Skeletal muscle tissue (tissue), 4 donors: ENCODE data around the gene CDH4. TPM values are rescaled to one million over a fixed set of nuclear protein-coding genes. Genes with fewer than 3 reads are reported as not detected.

ENCODE experiments used
- H3K27ac ChIP-seq: one replicate; pipeline ENCODE4 v1.7.0; 2013; ENCODE audit warnings: mild to moderate bottlenecking, low read depth, low read length, inconsistent platforms
- H3K27me3 ChIP-seq, 3 donors: one replicate each; pipeline ENCODE4 v1.7.0; 2013; ENCODE audit warnings: low read length in 3 of 3; ENCODE audit not compliant: control insufficient read depth in 3 of 3, insufficient read depth in 3 of 3
- H3K36me3 ChIP-seq, 3 donors: one replicate each; pipeline ENCODE4 v1.7.0; 2013; ENCODE audit warnings: low read length in 3 of 3; ENCODE audit not compliant: control insufficient read depth in 3 of 3, insufficient read depth in 3 of 3
- H3K4me1 ChIP-seq, 3 donors: one replicate each; pipeline ENCODE4 v1.7.0; 2013; ENCODE audit warnings: low read length in 3 of 3, mild to moderate bottlenecking in 3 of 3; ENCODE audit not compliant: control insufficient read depth in 3 of 3, insufficient read depth in 3 of 3
- H3K4me3 ChIP-seq, 3 donors: one replicate each; pipeline ENCODE4 v1.7.0; 2013; ENCODE audit warnings: low read length in 3 of 3
- H3K9ac ChIP-seq, 3 donors: one replicate each; pipeline ENCODE4 v1.7.0; 2013; ENCODE audit warnings: low read length in 3 of 3, mild to moderate bottlenecking in 3 of 3, moderate library complexity in 2 of 3, low read depth in 1 of 3
- H3K9me3 ChIP-seq, 3 donors: one replicate each; pipeline ENCODE4 v1.7.0; 2013; ENCODE audit warnings: low read length in 3 of 3; ENCODE audit not compliant: control insufficient read depth in 3 of 3
- total RNA-seq: library from RNA; depleted of rRNA; stranded (reverse); fragments of >200 nt; gene quantifications from one replicate; pipeline ENCODE4 v1.2.3, GENCODE V29; 2014
- donor health status: Osteomylitis.

CDH4 gene
- total RNA-seq, 1 donor from 2014 or later: 0.52 TPM

DNA sequence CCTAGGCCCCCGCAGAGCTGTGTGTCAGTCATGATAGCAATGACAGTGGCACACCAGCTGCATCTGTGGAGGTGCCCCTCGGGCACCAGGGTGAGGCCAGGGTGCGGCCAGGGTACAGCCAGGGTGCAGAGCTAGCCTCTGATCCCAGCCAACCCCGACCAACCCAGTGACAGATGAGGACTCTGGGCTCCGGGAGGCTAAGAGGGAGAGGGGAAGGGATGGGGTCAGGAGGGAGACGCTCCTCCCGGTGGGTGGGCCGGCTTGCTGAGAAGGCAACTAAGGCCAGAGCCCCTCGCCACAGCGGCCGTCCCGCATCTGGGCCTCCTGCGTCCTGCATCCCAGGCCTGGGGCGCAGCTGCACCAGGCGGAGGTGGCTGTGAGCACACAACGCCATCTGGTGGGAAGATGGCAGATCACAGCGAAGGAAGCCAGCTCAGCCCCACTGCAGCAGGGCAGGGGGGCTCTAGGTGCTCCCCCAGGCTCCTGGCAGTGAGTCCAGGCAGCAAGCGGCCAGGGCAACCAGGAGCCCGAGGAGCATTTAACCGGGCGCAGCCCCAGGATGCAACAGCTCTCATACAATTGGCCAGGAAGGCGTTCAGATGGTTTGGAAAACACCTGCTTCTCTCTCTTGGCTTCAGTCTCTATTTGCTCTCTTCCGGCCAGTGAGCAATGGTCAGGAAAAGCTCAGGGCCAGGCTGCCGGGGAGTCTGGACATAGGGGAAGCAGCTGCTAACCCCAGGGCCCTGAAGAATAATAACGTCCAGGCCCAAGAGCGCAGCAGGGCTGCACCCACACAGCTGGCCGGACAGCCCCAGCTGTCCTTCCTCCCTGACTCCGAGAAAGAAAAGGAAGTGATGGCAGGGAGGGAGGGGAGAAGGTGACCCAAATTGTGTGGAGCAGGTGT lies 644.2 kb downstream of the CDH4 start:
- H3K27ac ChIP-seq: no peak overlapping the region
- H3K9ac ChIP-seq: no peak overlapping the region
- no peaks in the 10 kb centered on the region for H3K36me3 ChIP-seq
- no peaks in the 10 kb centered on the region for H3K4me1 ChIP-seq
- H3K27me3 ChIP-seq: peaks cover 10 to 18% (median 18%) of the 10 kb centered on the region in 3 donors
- no peaks in the 10 kb centered on the region for H3K9me3 ChIP-seq
- no peak overlapping the region for H3K4me3 ChIP-seq

DNA sequence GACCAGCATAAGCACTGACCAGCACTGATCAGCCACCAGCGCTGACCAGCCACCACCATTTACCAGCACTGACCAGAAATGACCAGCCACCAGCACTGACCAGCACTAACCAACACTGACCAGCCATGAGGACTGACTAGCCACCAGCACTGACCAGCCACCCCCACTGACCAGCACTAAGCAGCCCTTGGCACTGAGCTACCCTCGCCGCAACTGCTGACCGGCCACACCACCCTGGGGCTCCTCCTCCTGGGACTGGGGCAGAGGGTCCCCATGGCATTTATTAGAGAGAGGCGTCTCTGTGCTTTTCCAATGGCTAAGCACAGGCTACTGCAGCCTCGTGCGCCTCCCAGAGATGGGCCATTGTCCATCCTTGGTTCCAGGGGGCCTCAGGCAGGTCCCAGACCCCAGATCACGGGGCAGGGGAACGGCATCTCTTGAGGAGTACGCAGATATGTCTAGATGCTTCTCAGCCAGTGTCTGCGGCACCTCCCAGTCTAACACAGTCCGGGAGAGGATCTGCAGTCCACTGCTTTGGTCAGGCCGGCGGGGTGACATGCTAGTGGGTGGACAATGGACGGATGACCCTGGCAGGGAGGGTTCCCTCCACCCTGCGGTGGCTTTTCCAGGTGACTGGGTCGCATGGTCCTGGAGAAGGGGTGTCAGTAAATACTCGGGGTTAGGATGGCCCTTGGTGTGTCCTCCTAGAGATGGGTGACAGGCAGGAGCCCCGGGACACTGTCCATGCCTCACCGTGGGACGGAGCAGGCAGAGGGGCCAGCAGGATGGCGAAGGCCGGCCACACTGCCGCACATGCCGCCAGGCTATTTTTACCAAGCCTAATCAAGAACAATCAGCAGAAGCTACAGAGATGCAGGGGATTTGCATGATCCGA lies 645.6 kb downstream of the CDH4 start:
- Histone ChIP-seq H3K4me3 (no peak overlapping the region), H3K9ac (no peak overlapping the region), H3K27me3 (peaks cover 22 to 26% (median 24%) of the 10 kb centered on the region in 3 donors), H3K36me3 (no peaks in the 10 kb centered on the region), H3K9me3 (no peaks in the 10 kb centered on the region), H3K27ac (no peak overlapping the region), H3K4me1 (no peaks in the 10 kb centered on the region)

- no peaks in the 10 kb centered on the region for H3K36me3 ChIP-seq
- peaks cover 22 to 26% (median 24%) of the 10 kb centered on the region in 3 donors for H3K27me3 ChIP-seq
- H3K4me3 ChIP-seq: no peak overlapping the region
- H3K9ac ChIP-seq: no peak overlapping the region
- no peak overlapping the region for H3K27ac ChIP-seq
- H3K9me3 ChIP-seq: no peaks in the 10 kb centered on the region
- no peaks in the 10 kb centered on the region for H3K4me1 ChIP-seq
Measured at GRCh38 chr20:61898405-61898804, 646.3 kb downstream of the CDH4 start.

GRCh38 chr20:61900011-61900944 lies 648.2 kb downstream of the CDH4 start:
- Histone ChIP-seq H3K27ac (no peak overlapping the region), H3K27me3 (peaks cover 22 to 31% (median 24%) of the 10 kb centered on the region in 3 donors), H3K9me3 (no peaks in the 10 kb centered on the region), H3K4me3 (no peak overlapping the region), H3K9ac (no peak overlapping the region), H3K36me3 (no peaks in the 10 kb centered on the region), H3K4me1 (no peaks in the 10 kb centered on the region)

GRCh38 chr20:61900945-61901293 lies 648.9 kb downstream of the CDH4 start:
- H3K36me3 ChIP-seq: no peaks in the 10 kb centered on the region
- peaks cover 22 to 35% (median 24%) of the 10 kb centered on the region in 3 donors for H3K27me3 ChIP-seq
- H3K9me3 ChIP-seq: no peaks in the 10 kb centered on the region
- H3K27ac ChIP-seq: no peak overlapping the region
- H3K9ac ChIP-seq: no peak overlapping the region
- H3K4me1 ChIP-seq: no peaks in the 10 kb centered on the region
- no peak overlapping the region for H3K4me3 ChIP-seq

DNA sequence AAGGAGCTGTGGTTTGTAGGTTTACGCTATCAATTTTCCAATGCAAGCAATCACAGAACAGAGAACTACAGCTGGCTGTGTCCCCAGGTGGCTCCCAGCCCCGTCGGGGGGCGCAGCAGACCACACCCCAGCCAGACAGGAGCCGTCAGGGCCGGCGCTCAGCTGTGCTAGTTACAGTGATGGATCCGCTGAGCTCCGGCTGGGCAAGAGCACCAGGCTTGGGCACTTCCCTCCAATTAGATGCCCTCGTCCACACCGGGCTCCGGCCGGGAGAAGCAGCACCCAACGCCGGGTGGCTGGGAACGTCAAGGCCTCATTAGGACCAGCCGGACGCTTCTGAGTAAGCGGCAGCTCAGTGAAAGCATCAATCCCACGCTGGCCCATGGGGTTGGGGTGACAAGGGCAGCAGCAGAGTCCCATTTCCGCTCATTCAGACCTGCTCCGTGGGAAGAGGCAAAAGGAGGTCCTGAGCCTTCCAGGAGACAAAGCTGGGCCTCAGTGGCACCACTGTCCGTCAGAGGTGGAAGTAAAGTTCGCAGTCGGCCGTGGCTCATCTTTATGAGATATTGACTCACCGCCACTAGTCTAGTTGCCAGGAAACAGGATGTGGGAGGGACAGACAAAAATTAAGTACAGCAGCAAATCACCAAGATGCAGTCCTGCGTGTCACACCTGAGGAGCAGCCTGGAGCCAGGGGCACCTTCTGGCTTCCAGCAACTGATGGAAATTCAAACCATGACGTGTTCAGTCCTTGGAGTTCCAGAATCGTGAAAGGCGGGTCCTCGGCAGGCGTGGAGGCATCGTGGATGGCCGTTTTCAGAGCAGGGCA lies 649.5 kb downstream of the CDH4 start:
- no peak overlapping the region for H3K27ac ChIP-seq
- H3K9me3 ChIP-seq: no peaks in the 10 kb centered on the region
- peaks cover 22 to 36% (median 24%) of the 10 kb centered on the region in 3 donors for H3K27me3 ChIP-seq
- no peaks in the 10 kb centered on the region for H3K4me1 ChIP-seq
- H3K9ac ChIP-seq: no peak overlapping the region
- no peak overlapping the region for H3K4me3 ChIP-seq
- no peaks in the 10 kb centered on the region for H3K36me3 ChIP-seq

GRCh38 chr20:61902221-61902869 lies 650.3 kb downstream of the CDH4 start:
- Histone ChIP-seq H3K9ac (no peak overlapping the region), H3K9me3 (no peaks in the 10 kb centered on the region), H3K27me3 (peaks cover 19 to 36% (median 22%) of the 10 kb centered on the region in 3 donors), H3K4me1 (no peaks in the 10 kb centered on the region), H3K4me3 (no peak overlapping the region), H3K27ac (no peak overlapping the region), H3K36me3 (no peaks in the 10 kb centered on the region)

DNA sequence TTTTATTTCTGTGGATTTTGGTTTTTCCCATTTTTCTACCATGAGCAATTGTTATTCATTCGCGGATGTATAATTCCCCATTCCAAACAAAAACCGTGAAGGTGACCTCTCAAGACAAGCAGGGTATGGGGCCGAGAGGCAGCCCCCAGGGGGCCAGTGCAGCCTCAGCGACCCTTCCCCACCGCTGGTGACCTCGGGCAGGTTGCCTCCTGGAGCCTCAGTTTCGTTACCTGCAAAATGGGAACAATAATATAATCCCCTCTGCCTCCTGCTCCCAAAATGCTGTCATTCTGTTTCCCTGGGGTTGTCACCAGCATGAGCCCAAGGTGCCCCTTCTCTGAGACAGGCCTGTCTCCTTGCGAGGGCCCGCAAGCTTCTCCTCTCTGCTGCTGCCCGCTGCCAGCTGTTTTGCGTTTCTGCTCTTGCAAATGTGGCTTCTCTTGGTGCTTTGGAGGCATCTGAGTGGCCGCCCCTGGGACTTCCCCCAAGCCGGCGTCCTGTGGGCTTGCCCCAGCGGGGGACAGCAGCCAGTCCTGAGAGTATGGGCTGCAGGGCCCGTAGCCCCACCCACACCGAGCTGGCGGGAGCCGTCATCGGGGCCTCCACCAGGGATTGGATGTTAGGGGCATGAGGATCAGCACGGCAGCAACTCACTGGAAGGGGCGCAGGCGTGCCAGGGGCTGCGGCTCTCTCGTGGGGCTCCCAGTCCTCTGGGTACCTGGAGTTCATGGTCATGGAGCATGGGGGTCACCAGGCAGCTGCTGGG lies 651.7 kb downstream of the CDH4 start:
- Histone ChIP-seq H3K4me3 (no peak overlapping the region), H3K27me3 (peaks cover 18 to 31% (median 22%) of the 10 kb centered on the region in 3 donors), H3K36me3 (no peaks in the 10 kb centered on the region), H3K27ac (no peak overlapping the region), H3K9me3 (no peaks in the 10 kb centered on the region), H3K9ac (no peak overlapping the region), H3K4me1 (no peaks in the 10 kb centered on the region)
